ENCODE data around the gene MLN.

DNA sequence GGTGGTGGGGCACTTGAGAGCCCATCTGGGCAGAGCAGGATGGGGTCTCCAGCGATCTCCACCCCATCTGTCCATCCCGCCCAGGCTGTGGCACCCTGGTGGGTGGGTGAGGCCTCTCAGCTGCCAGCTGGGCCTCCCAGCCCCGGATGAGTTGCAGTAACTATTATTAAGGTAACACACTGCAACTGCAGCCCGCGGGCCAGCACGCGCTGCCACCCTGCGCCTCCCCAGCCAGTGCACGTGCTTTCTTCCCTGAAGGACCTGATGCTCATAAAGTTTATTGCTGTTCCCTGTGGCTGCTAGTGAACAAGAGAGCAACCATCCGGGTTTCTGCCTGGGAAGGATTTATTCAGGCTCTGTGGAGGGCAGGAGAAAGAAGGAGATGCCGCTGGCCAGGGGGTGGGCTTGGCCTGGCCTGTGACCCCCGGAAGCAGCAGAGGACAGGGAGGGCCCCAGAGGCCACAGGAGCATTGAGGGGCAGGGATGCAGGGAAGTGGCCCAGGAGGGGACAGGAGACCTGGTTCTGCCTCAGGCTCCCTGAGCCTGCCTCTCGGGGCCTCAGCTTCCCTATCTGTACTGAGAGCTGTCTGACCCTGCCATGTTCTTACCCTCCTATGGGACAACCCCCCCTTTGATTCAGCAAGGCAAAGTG is 58.8 kb downstream of the MLN start:
- TF ChIP-seq, protein P1, sequence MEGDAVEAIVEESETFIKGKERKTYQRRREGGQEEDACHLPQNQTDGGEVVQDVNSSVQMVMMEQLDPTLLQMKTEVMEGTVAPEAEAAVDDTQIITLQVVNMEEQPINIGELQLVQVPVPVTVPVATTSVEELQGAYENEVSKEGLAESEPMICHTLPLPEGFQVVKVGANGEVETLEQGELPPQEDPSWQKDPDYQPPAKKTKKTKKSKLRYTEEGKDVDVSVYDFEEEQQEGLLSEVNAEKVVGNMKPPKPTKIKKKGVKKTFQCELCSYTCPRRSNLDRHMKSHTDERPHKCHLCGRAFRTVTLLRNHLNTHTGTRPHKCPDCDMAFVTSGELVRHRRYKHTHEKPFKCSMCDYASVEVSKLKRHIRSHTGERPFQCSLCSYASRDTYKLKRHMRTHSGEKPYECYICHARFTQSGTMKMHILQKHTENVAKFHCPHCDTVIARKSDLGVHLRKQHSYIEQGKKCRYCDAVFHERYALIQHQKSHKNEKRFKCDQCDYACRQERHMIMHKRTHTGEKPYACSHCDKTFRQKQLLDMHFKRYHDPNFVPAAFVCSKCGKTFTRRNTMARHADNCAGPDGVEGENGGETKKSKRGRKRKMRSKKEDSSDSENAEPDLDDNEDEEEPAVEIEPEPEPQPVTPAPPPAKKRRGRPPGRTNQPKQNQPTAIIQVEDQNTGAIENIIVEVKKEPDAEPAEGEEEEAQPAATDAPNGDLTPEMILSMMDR (IDR thresholded peaks at IDR 0.05): no peak
- TF ChIP-seq EZH2 (IDR thresholded peaks at IDR 0.05; ENCODE audit: borderline replicate concordance, insufficient read depth, low read depth, low read length, poor library complexity, severe bottlenecking): no peak

Data from B cell (primary cell).